ENCODE measurements around the gene ALDH1A3. TPM values are rescaled to one million over a fixed set of nuclear protein-coding genes. Genes with fewer than 3 reads are reported as not detected.

Gene ALDH1A3
- total RNA-seq, 1 experiment from 2014 or later: 248 TPM

GRCh38 chr15:100887211-100887913 is 7.7 kb downstream of the ALDH1A3 start:
- TF ChIP-seq TCF7L2 (IDR thresholded peaks at IDR 0.05; ENCODE audit: borderline replicate concordance, extremely low read depth, insufficient read depth, insufficient read length): no peak
- ChIA-PET RAD21 (ENCODE audit: low non-redundant PET in 1 of 2, low total read pairs in 2 of 2, uncharacterized antibody in 2 of 2, unreplicated experiment in 2 of 2) (no interaction called here), CTCF (no interaction called here), POLR2A (no interaction called here)
- BruUV-seq (replicated peaks): no TSS peak
- no peaks in the 10 kb centered on the region for H3K27me3 ChIP-seq (ENCODE audit: insufficient read depth, low read length)
- peaks cover 15 to 90% of the 10 kb centered on the region in 2 experiments for H3K36me3 ChIP-seq (ENCODE audit: control insufficient read depth in 1 of 2, insufficient read depth in 2 of 2, low read length in 2 of 2)
- H4K20me1 ChIP-seq (ENCODE audit: insufficient read depth): peaks cover 40% of the 10 kb centered on the region
- H3K79me2 ChIP-seq (ENCODE audit: insufficient read depth, low read length): peaks cover 100% of the 10 kb centered on the region
- DNase-seq (ENCODE audit: low read depth, low spot score): no peak
- no peak overlapping the region for H2AFZ ChIP-seq (ENCODE audit: low read depth, low read length, poor library complexity, severe bottlenecking)
- H3K4me2 ChIP-seq (ENCODE audit: low read length): no peak overlapping the region
- H3K9ac ChIP-seq (ENCODE audit: low read length): no peak overlapping the region
- no peaks in the 10 kb centered on the region for H3K9me2 ChIP-seq (ENCODE audit: insufficient read depth)
- H3K9me3 ChIP-seq (ENCODE audit: control insufficient read depth in 1 of 2, insufficient read depth in 1 of 2, low read depth in 1 of 2, low read length in 2 of 2): no peaks in the 10 kb centered on the region
- intact Hi-C loops (cut with micrococcal nuclease): no loop called here
- no peak for ATAC-seq
- no peak overlapping the region for H3K4me3 ChIP-seq (replicated peaks in 1 of 2; ENCODE audit: low read depth in 1 of 2, low read length in 2 of 2)
- H3K4me1 ChIP-seq (ENCODE audit: control insufficient read depth in 1 of 2, insufficient read depth in 2 of 2, low read length in 2 of 2): peaks cover 0 to 3% of the 10 kb centered on the region in 2 experiments; a peak in 1 of 4 replicates
- no peak overlapping the region for H3K27ac ChIP-seq (ENCODE audit: low read depth, low read length)

- intact Hi-C loops (cut with micrococcal nuclease): no loop called here
- Histone ChIP-seq H3K36me3 (ENCODE audit: control insufficient read depth in 1 of 2, insufficient read depth in 2 of 2, low read length in 2 of 2) (peaks cover 23 to 92% of the 10 kb centered on the region in 2 experiments), H3K4me3 (replicated peaks in 1 of 2; ENCODE audit: low read depth in 1 of 2, low read length in 2 of 2) (no peak overlapping the region), H3K27me3 (ENCODE audit: insufficient read depth, low read length) (no peaks in the 10 kb centered on the region), H3K9me2 (ENCODE audit: insufficient read depth) (no peaks in the 10 kb centered on the region), H4K20me1 (ENCODE audit: insufficient read depth) (peaks cover 35% of the 10 kb centered on the region), H3K9me3 (ENCODE audit: control insufficient read depth in 1 of 2, insufficient read depth in 1 of 2, low read depth in 1 of 2, low read length in 2 of 2) (no peaks in the 10 kb centered on the region), H3K9ac (ENCODE audit: low read length) (no peak overlapping the region), H3K4me1 (ENCODE audit: control insufficient read depth in 1 of 2, insufficient read depth in 2 of 2, low read length in 2 of 2) (no peaks in the 10 kb centered on the region), H2AFZ (ENCODE audit: low read depth, low read length, poor library complexity, severe bottlenecking) (no peak overlapping the region), H3K4me2 (ENCODE audit: low read length) (no peak overlapping the region), H3K27ac (ENCODE audit: low read depth, low read length) (no peak overlapping the region), H3K79me2 (ENCODE audit: insufficient read depth, low read length) (peaks cover 100% of the 10 kb centered on the region)
- ChIA-PET CTCF (no interaction called here), POLR2A (no interaction called here), RAD21 (ENCODE audit: low non-redundant PET in 1 of 2, low total read pairs in 2 of 2, uncharacterized antibody in 2 of 2, unreplicated experiment in 2 of 2) (no interaction called here)
- DNase-seq (ENCODE audit: low read depth, low spot score): no peak
- no peak for ATAC-seq
- BruUV-seq (replicated peaks): no TSS peak
- TF ChIP-seq RAD21 (IDR thresholded peaks at IDR 0.05; ENCODE audit: low read depth) (no peak), EZH2phosphoT487 (IDR thresholded peaks at IDR 0.05; ENCODE audit: borderline replicate concordance) (no peak), ZFX (IDR thresholded peaks at IDR 0.05) (no peak), CTCF (IDR thresholded peaks at IDR 0.05 in 2 of 3, conservative IDR thresholded peaks at IDR 0.05 in 1 of 3; ENCODE audit: borderline replicate concordance in 1 of 3, insufficient read depth in 1 of 3, low read depth in 2 of 3, low read length in 2 of 3) (no peak), TCF7L2 (IDR thresholded peaks at IDR 0.05; ENCODE audit: borderline replicate concordance, extremely low read depth, insufficient read depth, insufficient read length) (no peak), CEBPB (IDR thresholded peaks at IDR 0.05; ENCODE audit: low read depth) (no peak), JUND (IDR thresholded peaks at IDR 0.05) (no peak), MAX (IDR thresholded peaks at IDR 0.05) (no peak), ELF1 (IDR thresholded peaks at IDR 0.05; ENCODE audit: borderline replicate concordance, low read depth) (no peak), SRF (IDR thresholded peaks at IDR 0.05; ENCODE audit: low read depth) (no peak), POLR2A (IDR thresholded peaks at IDR 0.05; ENCODE audit: borderline replicate concordance, extremely low read depth, insufficient read depth, insufficient read length) (no peak), YY1 (IDR thresholded peaks at IDR 0.05; ENCODE audit: extremely low read depth, insufficient replicate concordance, low read depth, low read length) (no peak), ZNF274 (IDR thresholded peaks at IDR 0.05; ENCODE audit: low read depth, low read length) (no peak)
- TF ChIP-seq, protein P1, sequence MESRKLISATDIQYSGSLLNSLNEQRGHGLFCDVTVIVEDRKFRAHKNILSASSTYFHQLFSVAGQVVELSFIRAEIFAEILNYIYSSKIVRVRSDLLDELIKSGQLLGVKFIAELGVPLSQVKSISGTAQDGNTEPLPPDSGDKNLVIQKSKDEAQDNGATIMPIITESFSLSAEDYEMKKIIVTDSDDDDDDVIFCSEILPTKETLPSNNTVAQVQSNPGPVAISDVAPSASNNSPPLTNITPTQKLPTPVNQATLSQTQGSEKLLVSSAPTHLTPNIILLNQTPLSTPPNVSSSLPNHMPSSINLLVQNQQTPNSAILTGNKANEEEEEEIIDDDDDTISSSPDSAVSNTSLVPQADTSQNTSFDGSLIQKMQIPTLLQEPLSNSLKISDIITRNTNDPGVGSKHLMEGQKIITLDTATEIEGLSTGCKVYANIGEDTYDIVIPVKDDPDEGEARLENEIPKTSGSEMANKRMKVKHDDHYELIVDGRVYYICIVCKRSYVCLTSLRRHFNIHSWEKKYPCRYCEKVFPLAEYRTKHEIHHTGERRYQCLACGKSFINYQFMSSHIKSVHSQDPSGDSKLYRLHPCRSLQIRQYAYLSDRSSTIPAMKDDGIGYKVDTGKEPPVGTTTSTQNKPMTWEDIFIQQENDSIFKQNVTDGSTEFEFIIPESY (IDR thresholded peaks at IDR 0.05; ENCODE audit: extremely low read depth, insufficient replicate concordance, low read length): no peak
- TF ChIP-seq, protein P2, sequence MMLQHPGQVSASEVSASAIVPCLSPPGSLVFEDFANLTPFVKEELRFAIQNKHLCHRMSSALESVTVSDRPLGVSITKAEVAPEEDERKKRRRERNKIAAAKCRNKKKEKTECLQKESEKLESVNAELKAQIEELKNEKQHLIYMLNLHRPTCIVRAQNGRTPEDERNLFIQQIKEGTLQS (IDR thresholded peaks at IDR 0.05): no peak
Measured at GRCh38 chr15:100889385-100890050, 9.9 kb downstream of the ALDH1A3 start.

All from HCT116 (cell line).